NCI-H1930 (cell line): ENCODE data around the gene NMRK1.

ENCODE experiments used
- DNase-seq, 2 experiments: peaks; one replicate each; lab custom pipeline; 2025; lab: John Stamatoyannopoulos, UW

NMRK1 gene

GRCh38 chr9:75102177-75102790 is 14.3 kb upstream of the NMRK1 start:
- DNase-seq, result no peak

- no peak for DNase-seq
Measured at GRCh38 chr9:75101004-75101588, 13.1 kb upstream of the NMRK1 start.

GRCh38 chr9:75096796-75097195 is 8.8 kb upstream of the NMRK1 start:
- no peak for DNase-seq

GRCh38 chr9:75092766-75093165 is 4.8 kb upstream of the NMRK1 start:
- no peak for DNase-seq

GRCh38 chr9:75090579-75090978 is 2.6 kb upstream of the NMRK1 start:
- DNase-seq, result no peak

- no peak for DNase-seq
Measured at GRCh38 chr9:75089373-75089766, 1.4 kb upstream of the NMRK1 start.

GRCh38 chr9:75088646-75089372 is 854 bp upstream of the NMRK1 start:
- peak; percentile 40 to 43 for DNase-seq

- DNase-seq, result no peak
Measured at GRCh38 chr9:75087289-75087823, 599 bp downstream of the NMRK1 start.

- DNase-seq, result no peak
Measured at GRCh38 chr9:75086541-75087288, 1.2 kb downstream of the NMRK1 start.

GRCh38 chr9:75085640-75086039 is 2.3 kb downstream of the NMRK1 start:
- DNase-seq, result no peak

- DNase-seq, result no peak
Measured at GRCh38 chr9:75084081-75084672, 3.8 kb downstream of the NMRK1 start.

- DNase-seq, result no peak
Measured at GRCh38 chr9:75083188-75083970, 4.6 kb downstream of the NMRK1 start.

- no peak for DNase-seq
Measured at GRCh38 chr9:75081632-75082031, 6.3 kb downstream of the NMRK1 start.

- DNase-seq, result no peak
Measured at GRCh38 chr9:75072895-75073294, 15.1 kb downstream of the NMRK1 start.

GRCh38 chr9:75071530-75072122 is 16.3 kb downstream of the NMRK1 start:
- no peak for DNase-seq

GRCh38 chr9:75069171-75069570 is 18.8 kb downstream of the NMRK1 start:
- no peak for DNase-seq

- no peak for DNase-seq
Measured at GRCh38 chr9:75067894-75068293, 20.1 kb downstream of the NMRK1 start.

GRCh38 chr9:75065510-75065909 is 22.4 kb downstream of the NMRK1 start:
- DNase-seq, result no peak

GRCh38 chr9:75064307-75065025 is 23.5 kb downstream of the NMRK1 start:
- no peak for DNase-seq
